Adrenal gland (tissue), 5 donors: ENCODE data around the gene KBTBD12.

ENCODE experiments used
- CTCF ChIP-seq, 6 experiments: fragments of 450-650 bp in 4 of 6; fragments of 200-600 bp in 2 of 6; sonication (generic) in 1 of 6; IDR thresholded peaks; 1 replicate in 5 of 6; 2 replicates in 1 of 6; pipeline versions ENCODE4 v1.5.1 to v1.8.0; 2016 to 2021; ENCODE audit warnings: antibody characterized with exemption in 6 of 6, mild to moderate bottlenecking in 2 of 6, moderate library complexity in 1 of 6
- POLR2A ChIP-seq, 2 donors: fragments of 450-650 bp; IDR thresholded peaks; one replicate each; pipeline ENCODE4 v1.6.1; 2017; ENCODE audit warnings: antibody characterized with exemption in 2 of 2, mild to moderate bottlenecking in 2 of 2, moderate library complexity in 1 of 2
- donor health status: DM: no; HTN: no; CAD: no.

- TF ChIP-seq CTCF (IDR thresholded peaks at IDR 0.05) (no peak), POLR2A (IDR thresholded peaks at IDR 0.05) (no peak)
Measured at GRCh38 chr3:127998596-127998995, 83.6 kb downstream of the KBTBD12 start.
